Astrocyte of the spinal cord (primary cell): ENCODE measurements around the gene GPR65.

Experiments used
- DNase-seq: peaks from one replicate; pipeline ENCODE4 v3.0.0; 2011; ENCODE audit warnings: low read depth, low spot score
- H3K4me3 ChIP-seq: 2 replicates; pipeline ENCODE4 v1.5.1; 2011; ENCODE audit warnings: low read depth, mild to moderate bottlenecking, low read length, moderate library complexity
- CTCF ChIP-seq: IDR thresholded peaks from 2 replicates; pipeline ENCODE4 v1.5.1; 2012; ENCODE audit warnings: low read depth, mild to moderate bottlenecking, low read length, inconsistent platforms
- in situ Hi-C: cut with HindIII; loops from 2 replicates; pipeline ENCODE4 v1.10.0; 2017; ENCODE audit warnings: low sequenced_read_pairs

Gene GPR65

GRCh38 chr14:88043529-88044443, 38.9 kb downstream of the GPR65 start:
- no peak for TF ChIP-seq CTCF
- in situ Hi-C loops: no loop called here
- no peak overlapping the region for H3K4me3 ChIP-seq
- DNase-seq: no peak

- DNase-seq: no peak
- in situ Hi-C loops: no loop called here
- H3K4me3 ChIP-seq: no peak overlapping the region
- TF ChIP-seq CTCF: no peak
Measured at GRCh38 chr14:88044444-88044758, 39.5 kb downstream of the GPR65 start.

- TF ChIP-seq CTCF: no peak
- in situ Hi-C loops: no loop called here
- no peak for DNase-seq
- H3K4me3 ChIP-seq: no peak overlapping the region
Measured at GRCh38 chr14:88044776-88045446, 40.0 kb downstream of the GPR65 start.

- DNase-seq: no peak
- H3K4me3 ChIP-seq: no peak overlapping the region
- TF ChIP-seq CTCF: no peak
- in situ Hi-C loops: no loop called here
Measured at GRCh38 chr14:88045705-88046104, 40.8 kb downstream of the GPR65 start.

- no peak for DNase-seq
- in situ Hi-C loops: no loop called here
- H3K4me3 ChIP-seq: no peak overlapping the region
- no peak for TF ChIP-seq CTCF
Measured at GRCh38 chr14:88048351-88048750, 43.4 kb downstream of the GPR65 start.

GRCh38 chr14:88049266-88049665, 44.3 kb downstream of the GPR65 start:
- H3K4me3 ChIP-seq: no peak overlapping the region
- no peak for DNase-seq
- TF ChIP-seq CTCF: no peak
- in situ Hi-C loops: no loop called here
